Endothelial cell of umbilical vein (primary cell): ENCODE data around the gene ZNF639. TPM values are rescaled to one million over a fixed set of nuclear protein-coding genes. Genes with fewer than 3 reads are reported as not detected.

Source experiments
- BruUV-seq: library from RNA; stranded (reverse); fragments of 400-500 nt; replicated peaks from 2 replicates; lab custom pipeline; 2021; lab: Mats Ljungman, UMichigan
- CTCF ChIA-PET: fragments of 300-600, 350-600 bp; sonication (Branson Sonifier 250); formaldehyde crosslinking; loops from one replicate; lab custom pipeline; 2021; ENCODE audit warnings: antibody characterized with exemption, inconsistent platforms; lab: Charles Lee
- POLR2A ChIA-PET: fragments of 300-600, 350-600 bp; sonication (Branson Sonifier 250); formaldehyde crosslinking; loops from one replicate; lab custom pipeline; 2021; ENCODE audit warnings: antibody characterized with exemption, inconsistent platforms; lab: Charles Lee
- DNase-seq: peaks from one replicate; pipeline ENCODE4 v3.0.0-alpha.2; 2011; ENCODE audit warnings: low read depth, low spot score
- FAIRE-seq: peaks from 2 replicates; lab custom pipeline; 2011; peaks lifted over from hg19 to GRCh38; lab: Jason Lieb, UNC
- H2AFZ ChIP-seq: 2 replicates; pipeline ENCODE4 v1.6.0; 2012; ENCODE audit warnings: low read depth, low read length, control low read depth, inconsistent platforms
- H3K27ac ChIP-seq: 2 replicates; pipeline ENCODE4 v1.5.1; 2011; ENCODE audit warnings: low read depth, mild to moderate bottlenecking, control low read depth, low read length, moderate library complexity; ENCODE audit not compliant: insufficient read depth
- H3K27me3 ChIP-seq, 2 experiments: 2 replicates each; pipeline versions ENCODE4 v1.6.0 to v1.6.1; 2011; ENCODE audit warnings: low read length in 2 of 2, mixed read lengths in 1 of 2; ENCODE audit not compliant: control insufficient read depth in 2 of 2, insufficient read depth in 2 of 2
- H3K36me3 ChIP-seq, 2 experiments: 2 replicates in 1 of 2; 3 replicates in 1 of 2; pipeline ENCODE4 v1.5.1; 2011; ENCODE audit warnings: low read length in 2 of 2, mild to moderate bottlenecking in 1 of 2, moderate library complexity in 1 of 2; ENCODE audit not compliant: control insufficient read depth in 2 of 2, insufficient read depth in 2 of 2; ENCODE audit errors: extremely low read depth in 1 of 2
- H3K4me1 ChIP-seq: 3 replicates; pipeline ENCODE4 v1.5.1; 2011; ENCODE audit warnings: mild to moderate bottlenecking, low read length; ENCODE audit not compliant: control insufficient read depth, insufficient read depth; ENCODE audit errors: extremely low read depth
- H3K4me2 ChIP-seq: 2 replicates; pipeline ENCODE4 v1.6.1; 2011; ENCODE audit warnings: low read length, control low read depth, mixed read lengths; ENCODE audit not compliant: insufficient read depth
- H3K4me3 ChIP-seq, 3 experiments: fragments of 200-600 bp in 1 of 3; sonication (generic), shearing (Covaris generic) in 1 of 3; replicated peaks in 1 of 3; 2 replicates each; pipeline ENCODE4 v1.5.1; 2011 to 2016; ENCODE audit warnings: control low read depth in 3 of 3, low read length in 3 of 3, mild to moderate bottlenecking in 2 of 3, inconsistent platforms in 1 of 3, low read depth in 1 of 3, moderate library complexity in 1 of 3; ENCODE audit not compliant: insufficient read depth in 1 of 3
- H3K79me2 ChIP-seq: 2 replicates; pipeline ENCODE4 v1.6.0; 2012; ENCODE audit warnings: low read length, inconsistent platforms; ENCODE audit not compliant: control insufficient read depth, insufficient read depth
- H3K9ac ChIP-seq: replicated peaks from 2 replicates; pipeline ENCODE3; 2011; ENCODE audit warnings: low read length, control low read depth; ENCODE audit not compliant: insufficient read depth; ENCODE audit errors: extremely low read depth
- H3K9me1 ChIP-seq: replicated peaks from 3 replicates; pipeline ENCODE4 v1.6.0; 2011; ENCODE audit warnings: mild to moderate bottlenecking, low read length; ENCODE audit not compliant: control insufficient read depth, insufficient read depth; ENCODE audit errors: extremely low read depth
- H3K9me3 ChIP-seq: replicated peaks from 2 replicates; pipeline ENCODE4 v1.5.1; 2012; ENCODE audit warnings: low read length, inconsistent platforms; ENCODE audit not compliant: control insufficient read depth, insufficient read depth
- H4K20me1 ChIP-seq: replicated peaks from 2 replicates; pipeline ENCODE3; 2011; ENCODE audit warnings: mild to moderate bottlenecking, low read length; ENCODE audit not compliant: control insufficient read depth, insufficient read depth; ENCODE audit errors: extremely low read depth
- EZH2 ChIP-seq: IDR thresholded peaks from 2 replicates; pipeline ENCODE4 v1.6.1; 2012; ENCODE audit warnings: borderline replicate concordance, low read depth, mild to moderate bottlenecking, moderate library complexity, low read length, inconsistent platforms; ENCODE audit not compliant: severe bottlenecking
- FOS ChIP-seq: IDR thresholded peaks from 2 replicates; pipeline ENCODE4 v1.6.1; 2011; ENCODE audit warnings: mild to moderate bottlenecking, low read length, moderate library complexity, borderline replicate concordance; ENCODE audit not compliant: insufficient read depth
- GATA2 ChIP-seq: IDR thresholded peaks from 2 replicates; pipeline ENCODE4 v1.7.0; 2011; ENCODE audit warnings: low read depth, mild to moderate bottlenecking, moderate library complexity, mixed read lengths, low read length; ENCODE audit not compliant: insufficient read length, insufficient read depth
- JUN ChIP-seq: IDR thresholded peaks from 2 replicates; pipeline ENCODE4 v1.6.1; 2011; ENCODE audit warnings: borderline replicate concordance, low read depth; ENCODE audit not compliant: insufficient read length, insufficient read depth
- MYC ChIP-seq: IDR thresholded peaks from one replicate; pipeline ENCODE4 v1.6.1; 2011; ENCODE audit warnings: mild to moderate bottlenecking, low read depth, low read length
- POLR2A ChIP-seq: IDR thresholded peaks from 2 replicates; pipeline ENCODE4 v1.6.1; 2012; ENCODE audit warnings: low read depth, mild to moderate bottlenecking, control low read depth, low read length
- POLR2AphosphoS5 ChIP-seq: IDR thresholded peaks from 2 replicates; pipeline ENCODE4 v1.6.1; 2012; ENCODE audit warnings: low read depth, mild to moderate bottlenecking, control low read depth, low read length, moderate library complexity; ENCODE audit not compliant: insufficient read depth
- dilution Hi-C: fragments of 300-500 bp; cut with MboI; formaldehyde crosslinking; loops from one replicate; pipeline ENCODE4 v1.15.0; 2019; ENCODE audit warnings: low sequenced_read_pairs; ENCODE audit not compliant: extremely low pct_ligation_motif_present
- intact Hi-C: fragments of 100-400 bp; cut with micrococcal nuclease; formaldehyde crosslinking; loops from one replicate; pipeline ENCODE4 v1.10.0; 2022
- polyA plus RNA-seq, 4 experiments: library from polyadenylated mRNA; depleted of rRNA in 3 of 4; stranded (reverse) in 3 of 4; unstranded in 1 of 4; fragments of >200 nt; gene quantifications; 2 replicates each; pipeline versions ENCODE4 v1.2.1 to v1.2.3, GENCODE V29; 2011 to 2012; ENCODE audit warnings: missing spikeins in 1 of 4
- total RNA-seq: library from RNA; stranded (reverse); gene quantifications from 2 replicates; pipeline ENCODE4 v1.2.3, GENCODE V29; 2021
- TF ChIP-seq, protein P1 (sequence below), 2 donors: IDR thresholded peaks; 1 replicate in 1 of 2; 2 replicates in 1 of 2; pipeline ENCODE4 v1.5.1; 2011; ENCODE audit warnings: low read length in 2 of 2, mild to moderate bottlenecking in 2 of 2, moderate library complexity in 2 of 2, control low read depth in 1 of 2, inconsistent platforms in 1 of 2, low read depth in 1 of 2; ENCODE audit not compliant: insufficient read depth in 1 of 2; ENCODE audit errors: extremely low read depth in 1 of 2
- TF ChIP-seq, protein P2 (sequence below): IDR thresholded peaks from 2 replicates; pipeline ENCODE4 v1.6.1; 2011; ENCODE audit not compliant: insufficient read depth, insufficient read length

The ZNF639 gene
- total and polyA plus RNA-seq, 2 donors (not counting 3 experiments of a cell fraction or from before 2014, with no cell fraction given), result 8.0 to 30.5 TPM

DNA sequence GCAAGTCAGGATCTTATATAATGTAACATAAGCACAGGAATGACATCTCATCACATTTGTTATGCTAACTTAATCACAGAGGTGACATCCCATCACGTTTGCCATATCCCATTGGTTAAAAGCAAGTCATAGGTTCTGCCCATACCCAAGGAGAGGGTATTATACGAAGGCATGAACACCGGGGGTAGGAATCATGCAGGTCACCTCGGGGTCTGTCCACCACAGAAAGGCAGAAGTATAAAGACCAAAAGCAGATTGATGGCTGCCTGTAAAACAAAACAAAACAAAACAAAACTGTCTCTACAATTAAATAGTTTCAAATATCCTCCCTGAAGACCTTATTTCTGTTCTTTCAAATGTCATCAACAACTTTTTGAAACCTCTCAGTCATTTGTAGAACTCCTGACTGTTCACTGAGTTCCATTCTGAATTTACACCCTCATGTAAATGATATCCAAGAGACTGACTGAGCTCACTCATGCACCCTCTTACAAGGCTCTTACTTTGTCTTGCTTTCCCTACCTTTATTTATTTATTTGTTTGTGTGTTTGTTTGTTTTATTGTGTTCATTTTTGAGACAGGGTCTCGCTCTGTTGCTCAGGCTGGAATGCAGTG lies 22.7 kb upstream of the ZNF639 start:
- no peaks in the 10 kb centered on the region for H3K36me3 ChIP-seq
- DNase-seq (no peak), FAIRE-seq (no peak)
- H3K27me3 ChIP-seq, result peaks cover 0 to 10% of the 10 kb centered on the region in 2 experiments
- H3K4me2 ChIP-seq, result no peak overlapping the region
- no peaks in the 10 kb centered on the region for H4K20me1 ChIP-seq
- no peaks in the 10 kb centered on the region for H3K4me1 ChIP-seq
- no peak overlapping the region for H3K4me3 ChIP-seq
- TF ChIP-seq JUN (no peak), POLR2AphosphoS5 (no peak), POLR2A (no peak), EZH2 (no peak), MYC (no peak), GATA2 (no peak), FOS (no peak)
- TF ChIP-seq, protein P1, sequence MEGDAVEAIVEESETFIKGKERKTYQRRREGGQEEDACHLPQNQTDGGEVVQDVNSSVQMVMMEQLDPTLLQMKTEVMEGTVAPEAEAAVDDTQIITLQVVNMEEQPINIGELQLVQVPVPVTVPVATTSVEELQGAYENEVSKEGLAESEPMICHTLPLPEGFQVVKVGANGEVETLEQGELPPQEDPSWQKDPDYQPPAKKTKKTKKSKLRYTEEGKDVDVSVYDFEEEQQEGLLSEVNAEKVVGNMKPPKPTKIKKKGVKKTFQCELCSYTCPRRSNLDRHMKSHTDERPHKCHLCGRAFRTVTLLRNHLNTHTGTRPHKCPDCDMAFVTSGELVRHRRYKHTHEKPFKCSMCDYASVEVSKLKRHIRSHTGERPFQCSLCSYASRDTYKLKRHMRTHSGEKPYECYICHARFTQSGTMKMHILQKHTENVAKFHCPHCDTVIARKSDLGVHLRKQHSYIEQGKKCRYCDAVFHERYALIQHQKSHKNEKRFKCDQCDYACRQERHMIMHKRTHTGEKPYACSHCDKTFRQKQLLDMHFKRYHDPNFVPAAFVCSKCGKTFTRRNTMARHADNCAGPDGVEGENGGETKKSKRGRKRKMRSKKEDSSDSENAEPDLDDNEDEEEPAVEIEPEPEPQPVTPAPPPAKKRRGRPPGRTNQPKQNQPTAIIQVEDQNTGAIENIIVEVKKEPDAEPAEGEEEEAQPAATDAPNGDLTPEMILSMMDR (IDR thresholded peaks at IDR 0.05; ENCODE audit: extremely low read depth in 1 of 2, insufficient read depth in 1 of 2, low read depth in 1 of 2, low read length in 2 of 2), result no peak
- TF ChIP-seq, protein P2, sequence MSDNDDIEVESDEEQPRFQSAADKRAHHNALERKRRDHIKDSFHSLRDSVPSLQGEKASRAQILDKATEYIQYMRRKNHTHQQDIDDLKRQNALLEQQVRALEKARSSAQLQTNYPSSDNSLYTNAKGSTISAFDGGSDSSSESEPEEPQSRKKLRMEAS, result no peak
- intact Hi-C loops (no loop called here), dilution Hi-C loops (no loop called here)
- H3K9me3 ChIP-seq, result no peaks in the 10 kb centered on the region
- H2AFZ ChIP-seq, result no peak overlapping the region
- no peaks in the 10 kb centered on the region for H3K79me2 ChIP-seq
- POLR2A ChIA-PET, result no interaction called here
- H3K9me1 ChIP-seq, result no peaks in the 10 kb centered on the region
- BruUV-seq, result no TSS peak
- H3K27ac ChIP-seq, result no peak overlapping the region
- no peak overlapping the region for H3K9ac ChIP-seq
- CTCF ChIA-PET, result no interaction called here
